OCI-LY7 (cell line): ENCODE results near the gene FAM120A. TPM values are rescaled to one million over a fixed set of nuclear protein-coding genes. Genes with fewer than 3 reads are reported as not detected.

Experiments
- BruUV-seq: library from RNA; stranded (reverse); fragments of 400-500 nt; replicated peaks from 2 replicates; lab custom pipeline; 2021; lab: Mats Ljungman, UMichigan
- CTCF ChIA-PET: fragments of 300-600 bp; sonication (Branson Sonifier 250); formaldehyde crosslinking; loops from one replicate; lab custom pipeline; 2022; ENCODE audit warnings: antibody characterized with exemption; ENCODE audit not compliant: unreplicated experiment; lab: Charles Lee
- POLR2A ChIA-PET: fragments of 300-600 bp; sonication (Branson Sonifier 250); formaldehyde crosslinking; loops from one replicate; lab custom pipeline; 2022; ENCODE audit warnings: antibody characterized with exemption; lab: Charles Lee
- DNase-seq: peaks from one replicate; pipeline ENCODE4 v3.0.0-alpha.2; 2015; ENCODE audit warnings: low spot score
- H2AFZ ChIP-seq: fragments of 200-600 bp; sonication (generic), shearing (Covaris generic); 2 replicates; pipeline ENCODE4 v1.6.1; 2014; ENCODE audit warnings: mild to moderate bottlenecking, antibody characterized with exemption, low read length, moderate library complexity
- H3K27ac ChIP-seq: fragments of 200-600 bp; sonication (generic); 2 replicates; pipeline ENCODE4 v1.5.1; 2014; ENCODE audit warnings: mixed run types, low read depth, mild to moderate bottlenecking, moderate library complexity, low read length, inconsistent platforms; ENCODE audit not compliant: poor library complexity, severe bottlenecking
- H3K36me3 ChIP-seq: fragments of 200-600 bp; sonication (generic); 2 replicates; pipeline ENCODE4 v1.6.1; 2014; ENCODE audit warnings: mild to moderate bottlenecking, antibody characterized with exemption, low read length, moderate library complexity, mixed read lengths; ENCODE audit not compliant: insufficient read depth
- H3K4me1 ChIP-seq: fragments of 200-600 bp; sonication (generic); 2 replicates; pipeline ENCODE4 v1.5.1; 2014; ENCODE audit warnings: mild to moderate bottlenecking, low read length; ENCODE audit not compliant: insufficient read depth, poor library complexity, severe bottlenecking
- H3K4me2 ChIP-seq: fragments of 200-600 bp; sonication (generic); 2 replicates; pipeline ENCODE4 v1.6.1; 2014; ENCODE audit warnings: mild to moderate bottlenecking, low read length
- H3K4me3 ChIP-seq: fragments of 200-600 bp; sonication (generic); 2 replicates; pipeline ENCODE4 v1.5.1; 2014; ENCODE audit warnings: mild to moderate bottlenecking, low read depth, low read length; ENCODE audit not compliant: poor library complexity, severe bottlenecking
- H3K79me2 ChIP-seq: fragments of 200-600 bp; sonication (generic); 2 replicates; pipeline ENCODE4 v1.6.1; 2016; ENCODE audit warnings: low read depth, mild to moderate bottlenecking, low read length, moderate library complexity, mixed read lengths; ENCODE audit not compliant: insufficient read depth
- H3K9me2 ChIP-seq: fragments of 200-600 bp; sonication (generic); 2 replicates; pipeline ENCODE4 v1.6.1; 2016; ENCODE audit warnings: mild to moderate bottlenecking, low read length, mixed read lengths; ENCODE audit not compliant: insufficient read depth
- H3K9me3 ChIP-seq: fragments of 200-600 bp; sonication (generic); 2 replicates; pipeline ENCODE4 v1.6.1; 2014; ENCODE audit warnings: mild to moderate bottlenecking, mixed run types, low read length, mixed read lengths
- H4K20me1 ChIP-seq: fragments of 200-600 bp; sonication (generic); 2 replicates; pipeline ENCODE4 v1.6.1; 2014; ENCODE audit warnings: mild to moderate bottlenecking, antibody characterized with exemption, low read length, moderate library complexity, mixed read lengths; ENCODE audit not compliant: insufficient read depth
- EZH2phosphoT487 ChIP-seq: fragments of 200-600 bp; sonication (generic); IDR thresholded peaks from 2 replicates; pipeline ENCODE4 v1.6.1; 2018; ENCODE audit warnings: low read depth, borderline replicate concordance, mild to moderate bottlenecking, mixed run types, antibody characterized with exemption, low read length, moderate library complexity, mixed read lengths
- intact Hi-C: fragments of 100-400 bp; cut with micrococcal nuclease; formaldehyde crosslinking; loops from one replicate; pipeline ENCODE4 v1.10.0; 2022; ENCODE audit not compliant: unreplicated experiment
- total RNA-seq, 2 experiments: library from RNA; depleted of rRNA in 1 of 2; stranded (reverse); fragments of >200 nt in 1 of 2; shearing (Covaris generic) in 1 of 2; gene quantifications; 2 replicates each; pipeline ENCODE4 v1.2.3, GENCODE V29; 2014 to 2022
- TF ChIP-seq, protein P1 (sequence below): fragments of 200-600 bp; sonication (generic); conservative IDR thresholded peaks from 2 replicates; pipeline ENCODE4 v1.5.1; 2014; ENCODE audit warnings: mild to moderate bottlenecking, antibody characterized with exemption, low read length, moderate library complexity, mixed read lengths

FAM120A gene
- total RNA-seq, 2 experiments from 2014 or later = 81.9 to 104 TPM

DNA sequence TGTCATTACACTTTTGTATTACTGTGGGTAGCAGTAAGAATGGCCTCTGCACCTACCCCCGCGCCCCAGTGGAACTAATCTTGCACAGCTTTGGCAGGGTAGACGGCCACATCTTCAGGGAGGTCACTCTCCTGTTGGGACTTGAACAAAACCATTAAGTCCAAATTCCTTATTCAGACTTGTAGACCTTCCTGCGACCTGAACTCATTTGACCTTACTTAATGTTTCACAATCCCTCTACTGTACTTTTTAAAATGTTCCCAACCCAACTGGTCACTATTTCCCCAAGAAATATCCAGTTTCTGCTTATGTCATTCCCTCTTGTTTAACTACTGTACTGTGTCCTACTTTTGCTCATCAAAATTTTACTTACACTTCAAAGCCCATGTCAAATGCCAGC, 7.2 kb downstream of the FAM120A start:
- no peak for DNase-seq
- no peaks in the 10 kb centered on the region for H3K9me3 ChIP-seq

DNA sequence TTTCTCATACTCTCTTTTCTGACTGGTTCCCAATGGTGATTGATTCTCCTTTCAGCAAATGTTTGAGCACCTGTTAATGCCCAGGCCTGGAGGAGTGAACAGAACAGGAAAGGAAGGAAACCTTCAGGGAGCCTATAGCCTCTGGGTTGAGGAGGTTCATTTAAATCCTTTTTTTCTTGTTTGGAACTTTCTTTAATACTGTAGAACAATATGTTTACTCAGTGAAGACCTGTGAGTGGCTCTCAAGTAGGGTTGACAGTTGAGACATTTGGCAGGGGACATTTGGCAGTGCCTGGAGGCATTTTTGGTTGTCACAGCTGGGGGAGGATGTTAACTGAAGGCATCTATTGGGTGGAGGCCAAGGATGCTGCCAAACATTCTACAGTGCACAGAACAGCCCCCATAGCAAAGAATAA, 8.0 kb downstream of the FAM120A start:
- Histone ChIP-seq H3K36me3 (peaks cover 63% of the 10 kb centered on the region), H3K4me2 (peak overlapping the region; percentile 65), H4K20me1 (peaks cover 11% of the 10 kb centered on the region; the same call in 1 of the 2 replicates), H3K27ac (peak overlapping the region; percentile 81), H3K9me3 (no peaks in the 10 kb centered on the region), H3K4me3 (no peak overlapping the region), H3K4me1 (peaks cover 99% of the 10 kb centered on the region), H3K9me2 (no peaks in the 10 kb centered on the region), H2AFZ (no peak overlapping the region), H3K79me2 (peaks cover 100% of the 10 kb centered on the region)
- BruUV-seq = no TSS peak
- POLR2A ChIA-PET = interaction anchor here (0.6 to 1.6 kb wide), 2 partner anchors 8 to 226 kb away, joined by 3 to 4 read pairs; partner anchors contain the start of gene FAM120A
- peak; percentile 19 for DNase-seq
- TF ChIP-seq, protein P1, sequence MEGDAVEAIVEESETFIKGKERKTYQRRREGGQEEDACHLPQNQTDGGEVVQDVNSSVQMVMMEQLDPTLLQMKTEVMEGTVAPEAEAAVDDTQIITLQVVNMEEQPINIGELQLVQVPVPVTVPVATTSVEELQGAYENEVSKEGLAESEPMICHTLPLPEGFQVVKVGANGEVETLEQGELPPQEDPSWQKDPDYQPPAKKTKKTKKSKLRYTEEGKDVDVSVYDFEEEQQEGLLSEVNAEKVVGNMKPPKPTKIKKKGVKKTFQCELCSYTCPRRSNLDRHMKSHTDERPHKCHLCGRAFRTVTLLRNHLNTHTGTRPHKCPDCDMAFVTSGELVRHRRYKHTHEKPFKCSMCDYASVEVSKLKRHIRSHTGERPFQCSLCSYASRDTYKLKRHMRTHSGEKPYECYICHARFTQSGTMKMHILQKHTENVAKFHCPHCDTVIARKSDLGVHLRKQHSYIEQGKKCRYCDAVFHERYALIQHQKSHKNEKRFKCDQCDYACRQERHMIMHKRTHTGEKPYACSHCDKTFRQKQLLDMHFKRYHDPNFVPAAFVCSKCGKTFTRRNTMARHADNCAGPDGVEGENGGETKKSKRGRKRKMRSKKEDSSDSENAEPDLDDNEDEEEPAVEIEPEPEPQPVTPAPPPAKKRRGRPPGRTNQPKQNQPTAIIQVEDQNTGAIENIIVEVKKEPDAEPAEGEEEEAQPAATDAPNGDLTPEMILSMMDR = no peak
- no peak for TF ChIP-seq EZH2phosphoT487
- CTCF ChIA-PET = no interaction called here
- intact Hi-C loops = no loop called here

More for the DNA sequence above, 7.2 kb downstream of the FAM120A start:
- POLR2A ChIA-PET = no interaction called here
- TF ChIP-seq, protein P1 = no peak
- no peak for TF ChIP-seq EZH2phosphoT487
- CTCF ChIA-PET = no interaction called here
- H3K36me3 ChIP-seq = peaks cover 70% of the 10 kb centered on the region
- peak overlapping the region; percentile 81 for H3K27ac ChIP-seq
- intact Hi-C loops = no loop called here
- peaks cover 18% of the 10 kb centered on the region; the same call in 1 of the 2 replicates for H4K20me1 ChIP-seq
- no peak overlapping the region for H3K4me3 ChIP-seq
- H3K4me2 ChIP-seq = peak overlapping the region; percentile 65
- no peak overlapping the region for H2AFZ ChIP-seq
- no peaks in the 10 kb centered on the region for H3K9me2 ChIP-seq
- BruUV-seq = no TSS peak
- H3K4me1 ChIP-seq = peaks cover 99% of the 10 kb centered on the region
- H3K79me2 ChIP-seq = peaks cover 100% of the 10 kb centered on the region

DNA sequence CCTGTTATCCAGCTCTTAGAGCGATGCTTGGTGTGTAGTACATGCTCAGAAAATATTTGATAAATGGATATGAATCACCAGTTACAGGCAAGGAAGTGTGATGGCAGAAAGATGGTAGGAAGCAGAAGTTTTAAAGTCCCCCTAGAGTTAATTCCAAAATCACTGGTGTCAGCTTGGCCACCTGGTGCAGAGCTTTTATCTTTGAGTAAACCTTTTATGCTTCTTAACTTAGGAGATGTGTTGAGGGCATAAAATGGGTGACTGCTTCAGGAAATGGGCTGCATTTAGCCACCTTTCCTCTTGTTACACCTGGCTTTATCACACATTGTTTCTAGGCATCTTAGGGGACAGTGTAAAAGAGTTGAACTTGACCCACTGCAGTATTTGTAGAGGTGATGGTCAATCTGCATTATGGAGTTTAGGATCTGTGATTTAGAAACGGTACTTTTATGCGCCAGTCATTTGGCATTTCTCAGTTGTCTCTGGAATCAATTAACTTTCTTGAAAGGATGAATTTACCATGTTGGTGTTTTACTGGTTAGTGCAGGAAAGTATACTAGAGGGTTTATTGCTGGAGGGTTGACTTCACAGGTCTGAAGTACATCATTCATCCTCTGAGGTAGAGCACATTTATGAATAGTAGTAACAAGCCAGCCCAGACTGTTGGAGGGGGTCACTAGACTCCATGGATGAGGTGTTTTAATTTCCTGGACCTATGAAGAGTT, 9.4 kb downstream of the FAM120A start:
- no peak overlapping the region for H2AFZ ChIP-seq
- H3K4me2 ChIP-seq = peak overlapping the region; percentile 65
- H3K36me3 ChIP-seq = peaks cover 53% of the 10 kb centered on the region
- peak overlapping the region; percentile 39 for H3K4me3 ChIP-seq
- no peaks in the 10 kb centered on the region for H3K9me2 ChIP-seq
- H3K79me2 ChIP-seq = peaks cover 100% of the 10 kb centered on the region
- peak; percentile 77 for DNase-seq
- no TSS peak for BruUV-seq
- peaks cover 99% of the 10 kb centered on the region for H3K4me1 ChIP-seq
- intact Hi-C loops = no loop called here
- peaks cover 6% of the 10 kb centered on the region; the same call in 1 of the 2 replicates for H4K20me1 ChIP-seq
- ChIA-PET CTCF (interaction anchor here (0.8 kb wide), 1 partner anchor 29 kb away, joined by 3 read pairs; no protein-coding TSS in a partner anchor), POLR2A (interaction anchor here (1.6 kb wide), 1 partner anchor 9 kb away, joined by 4 read pairs; the partner anchor contains the start of gene FAM120A)
- H3K27ac ChIP-seq = peak overlapping the region; percentile 81
- H3K9me3 ChIP-seq = no peaks in the 10 kb centered on the region
- TF ChIP-seq, protein P1 = 0 out of 2 replicates have a peak, but pooled peaks have one; percentile 23
- TF ChIP-seq EZH2phosphoT487 = no peak
